ENCODE results near the gene ATP2C2.

Gene ATP2C2

GRCh38 chr16:84496991-84497390 is 128.7 kb downstream of the ATP2C2 start:
- peaks cover 93% of the 10 kb centered on the region for H3K36me3 ChIP-seq (ENCODE audit: low read depth)
- H3K4me1 ChIP-seq (ENCODE audit: insufficient read depth, poor library complexity, severe bottlenecking) = peaks cover 30% of the 10 kb centered on the region
- H3K4me3 ChIP-seq (ENCODE audit: severe bottlenecking) = no peak overlapping the region
- TF ChIP-seq, protein P1, sequence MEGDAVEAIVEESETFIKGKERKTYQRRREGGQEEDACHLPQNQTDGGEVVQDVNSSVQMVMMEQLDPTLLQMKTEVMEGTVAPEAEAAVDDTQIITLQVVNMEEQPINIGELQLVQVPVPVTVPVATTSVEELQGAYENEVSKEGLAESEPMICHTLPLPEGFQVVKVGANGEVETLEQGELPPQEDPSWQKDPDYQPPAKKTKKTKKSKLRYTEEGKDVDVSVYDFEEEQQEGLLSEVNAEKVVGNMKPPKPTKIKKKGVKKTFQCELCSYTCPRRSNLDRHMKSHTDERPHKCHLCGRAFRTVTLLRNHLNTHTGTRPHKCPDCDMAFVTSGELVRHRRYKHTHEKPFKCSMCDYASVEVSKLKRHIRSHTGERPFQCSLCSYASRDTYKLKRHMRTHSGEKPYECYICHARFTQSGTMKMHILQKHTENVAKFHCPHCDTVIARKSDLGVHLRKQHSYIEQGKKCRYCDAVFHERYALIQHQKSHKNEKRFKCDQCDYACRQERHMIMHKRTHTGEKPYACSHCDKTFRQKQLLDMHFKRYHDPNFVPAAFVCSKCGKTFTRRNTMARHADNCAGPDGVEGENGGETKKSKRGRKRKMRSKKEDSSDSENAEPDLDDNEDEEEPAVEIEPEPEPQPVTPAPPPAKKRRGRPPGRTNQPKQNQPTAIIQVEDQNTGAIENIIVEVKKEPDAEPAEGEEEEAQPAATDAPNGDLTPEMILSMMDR (IDR thresholded peaks at IDR 0.05; ENCODE audit: poor library complexity, severe bottlenecking) = no peak
- ATAC-seq (ENCODE audit: low read depth) = no peak
- no peak overlapping the region for H3K27ac ChIP-seq (ENCODE audit: poor library complexity, severe bottlenecking)
- H3K27me3 ChIP-seq (ENCODE audit: insufficient read depth, poor library complexity, severe bottlenecking) = no peaks in the 10 kb centered on the region
- no peaks in the 10 kb centered on the region for H3K9me3 ChIP-seq (ENCODE audit: severe bottlenecking)
- peak; percentile 21 for DNase-seq (ENCODE audit: low spot score)

- no peak for ATAC-seq (ENCODE audit: low read depth)
- peak; percentile 23 for DNase-seq (ENCODE audit: low spot score)
- Histone ChIP-seq H3K36me3 (ENCODE audit: low read depth) (peaks cover 93% of the 10 kb centered on the region), H3K27ac (ENCODE audit: poor library complexity, severe bottlenecking) (peak overlapping the region; percentile 96), H3K4me1 (ENCODE audit: insufficient read depth, poor library complexity, severe bottlenecking) (peaks cover 36% of the 10 kb centered on the region), H3K27me3 (ENCODE audit: insufficient read depth, poor library complexity, severe bottlenecking) (no peaks in the 10 kb centered on the region), H3K9me3 (ENCODE audit: severe bottlenecking) (no peaks in the 10 kb centered on the region), H3K4me3 (ENCODE audit: severe bottlenecking) (no peak overlapping the region)
- TF ChIP-seq, protein P1 (IDR thresholded peaks at IDR 0.05; ENCODE audit: poor library complexity, severe bottlenecking) = no peak
Measured at GRCh38 chr16:84497418-84498222, 129.3 kb downstream of the ATP2C2 start.

GRCh38 chr16:84498223-84498610 is 129.9 kb downstream of the ATP2C2 start:
- TF ChIP-seq, protein P1 (IDR thresholded peaks at IDR 0.05; ENCODE audit: poor library complexity, severe bottlenecking) = no peak
- ATAC-seq (ENCODE audit: low read depth) (no peak), DNase-seq (ENCODE audit: low spot score) (no peak)
- Histone ChIP-seq H3K9me3 (ENCODE audit: severe bottlenecking) (no peaks in the 10 kb centered on the region), H3K36me3 (ENCODE audit: low read depth) (peaks cover 93% of the 10 kb centered on the region), H3K27me3 (ENCODE audit: insufficient read depth, poor library complexity, severe bottlenecking) (no peaks in the 10 kb centered on the region), H3K27ac (ENCODE audit: poor library complexity, severe bottlenecking) (peak overlapping the region; percentile 96), H3K4me1 (ENCODE audit: insufficient read depth, poor library complexity, severe bottlenecking) (peaks cover 42% of the 10 kb centered on the region), H3K4me3 (ENCODE audit: severe bottlenecking) (no peak overlapping the region)

- Histone ChIP-seq H3K27me3 (ENCODE audit: insufficient read depth, poor library complexity, severe bottlenecking) (no peaks in the 10 kb centered on the region), H3K36me3 (ENCODE audit: low read depth) (peaks cover 88% of the 10 kb centered on the region), H3K27ac (ENCODE audit: poor library complexity, severe bottlenecking) (peak overlapping the region; percentile 96), H3K9me3 (ENCODE audit: severe bottlenecking) (no peaks in the 10 kb centered on the region), H3K4me3 (ENCODE audit: severe bottlenecking) (no peak overlapping the region), H3K4me1 (ENCODE audit: insufficient read depth, poor library complexity, severe bottlenecking) (peaks cover 45% of the 10 kb centered on the region)
- peak; percentile 28 for DNase-seq (ENCODE audit: low spot score)
- TF ChIP-seq, protein P1 (IDR thresholded peaks at IDR 0.05; ENCODE audit: poor library complexity, severe bottlenecking) = no peak
- ATAC-seq (ENCODE audit: low read depth) = no peak
Measured at GRCh38 chr16:84498859-84499620, 130.7 kb downstream of the ATP2C2 start.
